ENCODE measurements around the gene KANTR.

KANTR gene

GRCh38 chrX:53116101-53116500 is 22.2 kb downstream of the KANTR start:
- Histone ChIP-seq H3K4me1 (peaks cover 0 to 5% (median 0%) of the 10 kb centered on the region in 4 donors), H3K36me3 (peaks cover 0 to 9% (median 6%) of the 10 kb centered on the region in 3 donors), H3K4me3 (peak overlapping the region in 1 of 2 donors; percentile 4), H3K9me3 (no peaks in the 10 kb centered on the region), H3K27ac (peak overlapping the region in 1 of 2 donors; percentile 37), H3K27me3 (no peaks in the 10 kb centered on the region)
- no peak for TF ChIP-seq CTCF (IDR thresholded peaks at IDR 0.05)
- intact Hi-C loops (cut with DNase I; ENCODE audit: low total_unique reads), result no loop called here
- no peak for DNase-seq

GRCh38 chrX:53122013-53122412 is 28.1 kb downstream of the KANTR start:
- no peak for TF ChIP-seq CTCF (IDR thresholded peaks at IDR 0.05)
- no peak overlapping the region for H3K4me3 ChIP-seq
- intact Hi-C loops (cut with DNase I; ENCODE audit: low total_unique reads), result no loop called here
- DNase-seq, result no peak
- peaks cover 0 to 9% (median 0%) of the 10 kb centered on the region in 4 donors for H3K4me1 ChIP-seq
- no peaks in the 10 kb centered on the region for H3K27me3 ChIP-seq
- peaks cover 0 to 7% (median 0%) of the 10 kb centered on the region in 3 donors for H3K9me3 ChIP-seq
- H3K27ac ChIP-seq, result no peak overlapping the region
- no peaks in the 10 kb centered on the region for H3K36me3 ChIP-seq

GRCh38 chrX:53125506-53125905 is 31.6 kb downstream of the KANTR start:
- H3K36me3 ChIP-seq, result no peaks in the 10 kb centered on the region
- peaks cover 0 to 7% (median 0%) of the 10 kb centered on the region in 3 donors for H3K9me3 ChIP-seq
- H3K4me3 ChIP-seq, result no peak overlapping the region
- H3K27me3 ChIP-seq, result no peaks in the 10 kb centered on the region
- intact Hi-C loops (cut with DNase I; ENCODE audit: low total_unique reads), result no loop called here
- no peak overlapping the region for H3K27ac ChIP-seq
- no peak for DNase-seq
- TF ChIP-seq CTCF (IDR thresholded peaks at IDR 0.05), result no peak
- H3K4me1 ChIP-seq, result peaks cover 0 to 9% (median 0%) of the 10 kb centered on the region in 4 donors

GRCh38 chrX:53126377-53126776 is 32.4 kb downstream of the KANTR start:
- H3K4me3 ChIP-seq, result no peak overlapping the region
- no peak for TF ChIP-seq CTCF (IDR thresholded peaks at IDR 0.05)
- peaks cover 0 to 7% (median 0%) of the 10 kb centered on the region in 3 donors for H3K9me3 ChIP-seq
- intact Hi-C loops (cut with DNase I; ENCODE audit: low total_unique reads), result no loop called here
- no peak overlapping the region for H3K27ac ChIP-seq
- H3K27me3 ChIP-seq, result no peaks in the 10 kb centered on the region
- no peak for DNase-seq
- H3K36me3 ChIP-seq, result no peaks in the 10 kb centered on the region
- H3K4me1 ChIP-seq, result peaks cover 0 to 9% (median 0%) of the 10 kb centered on the region in 4 donors

GRCh38 chrX:53128097-53128749 is 34.3 kb downstream of the KANTR start:
- TF ChIP-seq CTCF (IDR thresholded peaks at IDR 0.05), result no peak
- no peak for DNase-seq
- intact Hi-C loops (cut with DNase I; ENCODE audit: low total_unique reads), result no loop called here
- Histone ChIP-seq H3K36me3 (peaks cover 0 to 1% (median 0%) of the 10 kb centered on the region in 3 donors), H3K27me3 (no peaks in the 10 kb centered on the region), H3K27ac (no peak overlapping the region), H3K4me3 (no peak overlapping the region), H3K9me3 (peaks cover 0 to 7% (median 0%) of the 10 kb centered on the region in 3 donors), H3K4me1 (no peaks in the 10 kb centered on the region)
